HepG2 (cell line): Measurements from ENCODE around the gene FNIP2. TPM values are rescaled to one million over a fixed set of nuclear protein-coding genes. Genes with fewer than 3 reads are reported as not detected.

Source experiments
- ATAC-seq: fragments of 200-7000 bp; cut with Tn5 transposase; 3 replicates; pipeline ENCODE4 v1.9.1; 2020; ENCODE audit warnings: mild to moderate bottlenecking, moderate library complexity
- BruUV-seq: library from RNA; stranded (reverse); fragments of 400-500 nt; replicated peaks from 2 replicates; lab custom pipeline; 2021; lab: Mats Ljungman, UMichigan
- CTCF ChIA-PET: fragments of 300-600 bp; formaldehyde crosslinking; extraction: SDS; loops from one replicate; lab custom pipeline; 2021; ENCODE audit warnings: low total read pairs, inconsistent platforms, low intra/inter-chr PET ratio; lab: Yijun Ruan, JAX
- POLR2A ChIA-PET: fragments of 350-600 bp; sonication (Branson Sonifier 250); formaldehyde crosslinking; loops from one replicate; lab custom pipeline; 2020; ENCODE audit warnings: antibody characterized with exemption, inconsistent platforms; lab: Yijun Ruan, JAX
- DNase-seq: peaks from one replicate; pipeline ENCODE4 v3.0.0-alpha.2; 2015; ENCODE audit warnings: low spot score
- FAIRE-seq: peaks from 3 replicates; lab custom pipeline; 2011; peaks lifted over from hg19 to GRCh38; lab: Jason Lieb, UNC
- H2AFZ ChIP-seq: one replicate; pipeline ENCODE4 v1.6.1; 2011; ENCODE audit warnings: low read length, inconsistent platforms
- H3K27ac ChIP-seq: fragments of 300-600 bp; 3 replicates; pipeline ENCODE4 v1.8.0; 2011; ENCODE audit warnings: mixed run types, mild to moderate bottlenecking, mixed read lengths, low read length, inconsistent platforms; ENCODE audit not compliant: insufficient read depth; ENCODE audit errors: extremely low read length
- H3K27me3 ChIP-seq, 2 experiments: fragments of 200-600 bp in 1 of 2; 2 replicates in 1 of 2; 3 replicates in 1 of 2; pipeline versions ENCODE4 v1.6.0 to v1.8.0; 2011; ENCODE audit warnings: low read length in 2 of 2, mild to moderate bottlenecking in 2 of 2, moderate library complexity in 2 of 2, inconsistent platforms in 1 of 2; ENCODE audit not compliant: insufficient read depth in 2 of 2, control insufficient read depth in 1 of 2
- H3K36me3 ChIP-seq, 2 experiments: fragments of 200-600 bp in 1 of 2; replicated peaks in 1 of 2; 2 replicates in 1 of 2; 3 replicates in 1 of 2; pipeline versions ENCODE4 v1.5.1 to v1.8.0; 2011; ENCODE audit warnings: low read length in 2 of 2, inconsistent platforms in 1 of 2; ENCODE audit not compliant: insufficient read depth in 2 of 2, control insufficient read depth in 1 of 2
- H3K4me1 ChIP-seq: 2 replicates; pipeline ENCODE4 v1.5.1; 2012; ENCODE audit warnings: low read length, inconsistent platforms; ENCODE audit not compliant: insufficient read depth
- H3K4me2 ChIP-seq: 2 replicates; pipeline ENCODE4 v1.6.0; 2011; ENCODE audit warnings: low read depth, low read length, inconsistent platforms
- H3K4me3 ChIP-seq, 3 experiments: fragments of 200-600 bp in 1 of 3; sonication (generic), shearing (Covaris generic) in 1 of 3; replicated peaks in 1 of 3; 2 replicates each; pipeline ENCODE4 v1.5.1; 2011 to 2016; ENCODE audit warnings: low read length in 3 of 3, inconsistent platforms in 2 of 3, low read depth in 2 of 3, mild to moderate bottlenecking in 2 of 3, control low read depth in 1 of 3, mixed read lengths in 1 of 3; ENCODE audit not compliant: insufficient read depth in 1 of 3
- H3K79me2 ChIP-seq: one replicate; pipeline ENCODE4 v1.6.1; 2011; ENCODE audit warnings: low read length, inconsistent platforms; ENCODE audit not compliant: insufficient read depth
- H3K9ac ChIP-seq: 2 replicates; pipeline ENCODE4 v1.6.0; 2011; ENCODE audit warnings: mild to moderate bottlenecking, low read depth, low read length, inconsistent platforms; ENCODE audit not compliant: insufficient read depth
- H3K9me3 ChIP-seq: 2 replicates; pipeline ENCODE4 v1.5.1; 2012; ENCODE audit warnings: mild to moderate bottlenecking, low read length
- H4K20me1 ChIP-seq: 2 replicates; pipeline ENCODE4 v1.6.0; 2011; ENCODE audit warnings: inconsistent platforms, mild to moderate bottlenecking, low read length, moderate library complexity; ENCODE audit not compliant: insufficient read depth
- CREBL2 ChIP-seq: sonication (generic); formaldehyde crosslinking; IDR thresholded peaks from 2 replicates; pipeline ENCODE4 v1.8.1; 2023; ENCODE audit warnings: missing genetic modification reagents, mild to moderate bottlenecking, borderline replicate concordance
- EED ChIP-seq: sonication (generic); formaldehyde crosslinking; IDR thresholded peaks from 2 replicates; pipeline ENCODE4 v1.5.0; 2020; ENCODE audit warnings: mild to moderate bottlenecking, missing genetic modification reagents
- FOXA1 ChIP-seq, 2 experiments: fragments of 450-650 bp in 1 of 2; sonication (generic) in 1 of 2; formaldehyde crosslinking in 1 of 2; IDR thresholded peaks; 2 replicates each; pipeline versions ENCODE4 v1.4.0 to v1.6.1; 2016 to 2020; ENCODE audit warnings: missing genetic modification reagents in 1 of 2
- NRL ChIP-seq: sonication (generic); formaldehyde crosslinking; IDR thresholded peaks from 2 replicates; pipeline ENCODE4 v1.5.0; 2020; ENCODE audit warnings: missing genetic modification reagents, mild to moderate bottlenecking, moderate library complexity, borderline replicate concordance
- ONECUT2 ChIP-seq: sonication (generic); formaldehyde crosslinking; IDR thresholded peaks from 2 replicates; pipeline ENCODE4 v1.4.0; 2020; ENCODE audit warnings: missing genetic modification reagents
- RCOR2 ChIP-seq: IDR thresholded peaks from 2 replicates; pipeline ENCODE4 v1.6.1; 2016; ENCODE audit warnings: missing biosample characterization, missing genetic modification reagents
- SMYD3 ChIP-seq: sonication (generic); formaldehyde crosslinking; IDR thresholded peaks from 2 replicates; pipeline ENCODE4 v1.8.1; 2023; ENCODE audit warnings: mild to moderate bottlenecking, missing genetic modification reagents
- ZNF382 ChIP-seq: sonication (generic); formaldehyde crosslinking; IDR thresholded peaks from 2 replicates; pipeline ENCODE4 v1.5.0; 2020; ENCODE audit warnings: missing genetic modification reagents, mild to moderate bottlenecking, borderline replicate concordance
- ZNF557 ChIP-seq: sonication (generic); formaldehyde crosslinking; IDR thresholded peaks from 2 replicates; pipeline ENCODE4 v1.4.0; 2020; ENCODE audit warnings: missing genetic modification reagents
- ZNF572 ChIP-seq: sonication (generic); formaldehyde crosslinking; IDR thresholded peaks from 2 replicates; pipeline ENCODE4 v1.5.1; 2020; ENCODE audit warnings: mild to moderate bottlenecking, missing genetic modification reagents
- ZNF644 ChIP-seq: IDR thresholded peaks from 2 replicates; pipeline ENCODE4 v1.6.1; 2016; ENCODE audit warnings: low read depth
- ZNF850 ChIP-seq: sonication (generic); formaldehyde crosslinking; conservative IDR thresholded peaks from 2 replicates; pipeline ENCODE4 v1.9.0; 2021; ENCODE audit warnings: mild to moderate bottlenecking, missing genetic modification reagents
- ZSCAN31 ChIP-seq: sonication (generic); formaldehyde crosslinking; IDR thresholded peaks from 2 replicates; pipeline ENCODE4 v1.5.0; 2020; ENCODE audit warnings: low read depth, mild to moderate bottlenecking, missing genetic modification reagents
- ZSCAN5A ChIP-seq: sonication (generic); formaldehyde crosslinking; IDR thresholded peaks from 2 replicates; pipeline ENCODE4 v1.8.0; 2022; ENCODE audit warnings: mild to moderate bottlenecking, missing genetic modification reagents, borderline replicate concordance
- WGBS: methylation state at CpG from one replicate; pipeline ENCODE4 v1.1.6; 2017; ENCODE audit warnings: low lambda C conversion rate; 5-methylcytosine and 5-hydroxymethylcytosine counted together
- in situ Hi-C: cut with HindIII; loops from 2 replicates; pipeline ENCODE4 v1.10.0; 2017; ENCODE audit warnings: low pct_unique_long_range_greater_than_20kb; ENCODE audit not compliant: extremely low pct_ligation_motif_present
- intact Hi-C: fragments of 100-400 bp; cut with micrococcal nuclease; formaldehyde crosslinking; loops from one replicate; pipeline ENCODE4 v1.10.0; 2022; ENCODE audit not compliant: unreplicated experiment
- polyA plus RNA-seq, 8 experiments: library from polyadenylated mRNA; depleted of rRNA in 3 of 8; stranded (reverse) in 7 of 8; unstranded in 1 of 8; fragments of >200 nt; fragmentation: Illumina TruSeq in 4 of 8; extraction: Trizol in 4 of 8; gene quantifications; 2 replicates each; pipeline versions ENCODE4 v1.2.1 to v1.2.3, GENCODE V29; 2011 to 2016; ENCODE audit warnings: low read depth in 4 of 8, missing spikeins in 1 of 8, mixed read lengths in 1 of 8; ENCODE audit not compliant: insufficient read depth in 1 of 8
- total RNA-seq, 5 experiments: library from RNA; depleted of rRNA; stranded (reverse); fragments of >200 nt; fragmentation: Illumina TruSeq; extraction: Trizol; gene quantifications; 2 replicates each; pipeline ENCODE4 v1.2.3, GENCODE V29; 2016; ENCODE audit warnings: low read depth in 1 of 5
- TF ChIP-seq, protein P1 (sequence below): sonication (generic); formaldehyde crosslinking; IDR thresholded peaks from 2 replicates; pipeline ENCODE4 v1.4.0; 2020; ENCODE audit warnings: low read depth, missing genetic modification reagents
- TF ChIP-seq, protein P2 (sequence below): sonication (generic); formaldehyde crosslinking; IDR thresholded peaks from 2 replicates; pipeline ENCODE4 v1.4.0; 2020; ENCODE audit warnings: missing genetic modification reagents, borderline replicate concordance
- TF ChIP-seq, protein P3 (sequence below): IDR thresholded peaks from 2 replicates; pipeline ENCODE4 v1.6.1; 2016; ENCODE audit warnings: low read depth, borderline replicate concordance

The FNIP2 gene
- total and polyA plus RNA-seq, 2 of the 13 experiments (the other 11 are each of a cell fraction or from before 2014, with no cell fraction given): 15.5 to 21.0 TPM

GRCh38 chr4:158775091-158775651 lies 6.3 kb downstream of the FNIP2 start:
- Histone ChIP-seq H3K4me3 (no peak overlapping the region), H3K79me2 (peaks cover 98% of the 10 kb centered on the region), H3K9me3 (no peaks in the 10 kb centered on the region), H2AFZ (no peak overlapping the region), H3K36me3 (no peaks in the 10 kb centered on the region), H3K27ac (no peak overlapping the region), H3K4me1 (peaks cover 88% of the 10 kb centered on the region), H3K4me2 (peak overlapping the region; percentile 36), H3K27me3 (no peaks in the 10 kb centered on the region), H4K20me1 (peaks cover 7% of the 10 kb centered on the region), H3K9ac (no peak overlapping the region)
- WGBS: 100% methylated on average over 1 of the region's 1 CpG
- intact Hi-C loops: no loop called here
- in situ Hi-C loops: no loop called here
- peak; percentile 40; the same call in 1 of the 3 replicates for ATAC-seq
- ChIA-PET CTCF (no interaction called here), POLR2A (no interaction called here)
- no TSS peak for BruUV-seq
- FAIRE-seq: no peak
- no peak for DNase-seq
- no peak for TF ChIP-seq EED (CRISPR knock-in tag)
- TF ChIP-seq, protein P1, sequence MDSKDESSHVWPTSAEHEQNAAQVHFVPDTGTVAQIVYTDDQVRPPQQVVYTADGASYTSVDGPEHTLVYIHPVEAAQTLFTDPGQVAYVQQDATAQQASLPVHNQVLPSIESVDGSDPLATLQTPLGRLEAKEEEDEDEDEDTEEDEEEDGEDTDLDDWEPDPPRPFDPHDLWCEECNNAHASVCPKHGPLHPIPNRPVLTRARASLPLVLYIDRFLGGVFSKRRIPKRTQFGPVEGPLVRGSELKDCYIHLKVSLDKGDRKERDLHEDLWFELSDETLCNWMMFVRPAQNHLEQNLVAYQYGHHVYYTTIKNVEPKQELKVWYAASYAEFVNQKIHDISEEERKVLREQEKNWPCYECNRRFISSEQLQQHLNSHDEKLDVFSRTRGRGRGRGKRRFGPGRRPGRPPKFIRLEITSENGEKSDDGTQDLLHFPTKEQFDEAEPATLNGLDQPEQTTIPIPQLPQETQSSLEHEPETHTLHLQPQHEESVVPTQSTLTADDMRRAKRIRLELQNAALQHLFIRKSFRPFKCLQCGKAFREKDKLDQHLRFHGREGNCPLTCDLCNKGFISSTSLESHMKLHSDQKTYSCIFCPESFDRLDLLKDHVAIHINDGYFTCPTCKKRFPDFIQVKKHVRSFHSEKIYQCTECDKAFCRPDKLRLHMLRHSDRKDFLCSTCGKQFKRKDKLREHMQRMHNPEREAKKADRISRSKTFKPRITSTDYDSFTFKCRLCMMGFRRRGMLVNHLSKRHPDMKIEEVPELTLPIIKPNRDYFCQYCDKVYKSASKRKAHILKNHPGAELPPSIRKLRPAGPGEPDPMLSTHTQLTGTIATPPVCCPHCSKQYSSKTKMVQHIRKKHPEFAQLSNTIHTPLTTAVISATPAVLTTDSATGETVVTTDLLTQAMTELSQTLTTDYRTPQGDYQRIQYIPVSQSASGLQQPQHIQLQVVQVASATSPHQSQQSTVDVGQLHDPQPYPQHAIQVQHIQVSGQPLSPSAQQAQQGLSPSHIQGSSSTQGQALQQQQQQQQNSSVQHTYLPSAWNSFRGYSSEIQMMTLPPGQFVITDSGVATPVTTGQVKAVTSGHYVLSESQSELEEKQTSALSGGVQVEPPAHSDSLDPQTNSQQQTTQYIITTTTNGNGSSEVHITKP (CRISPR knock-in tag): peak; percentile 76
- TF ChIP-seq ONECUT2 (CRISPR knock-in tag): no peak
- no peak for TF ChIP-seq RCOR2 (CRISPR knock-in tag)
- TF ChIP-seq ZNF644 (CRISPR knock-in tag): peak; percentile 59; the same call in 1 of the 2 replicates
- no peak for TF ChIP-seq ZNF850 (CRISPR knock-in tag)
- no peak for TF ChIP-seq ZNF557 (CRISPR knock-in tag)
- TF ChIP-seq, protein P2, sequence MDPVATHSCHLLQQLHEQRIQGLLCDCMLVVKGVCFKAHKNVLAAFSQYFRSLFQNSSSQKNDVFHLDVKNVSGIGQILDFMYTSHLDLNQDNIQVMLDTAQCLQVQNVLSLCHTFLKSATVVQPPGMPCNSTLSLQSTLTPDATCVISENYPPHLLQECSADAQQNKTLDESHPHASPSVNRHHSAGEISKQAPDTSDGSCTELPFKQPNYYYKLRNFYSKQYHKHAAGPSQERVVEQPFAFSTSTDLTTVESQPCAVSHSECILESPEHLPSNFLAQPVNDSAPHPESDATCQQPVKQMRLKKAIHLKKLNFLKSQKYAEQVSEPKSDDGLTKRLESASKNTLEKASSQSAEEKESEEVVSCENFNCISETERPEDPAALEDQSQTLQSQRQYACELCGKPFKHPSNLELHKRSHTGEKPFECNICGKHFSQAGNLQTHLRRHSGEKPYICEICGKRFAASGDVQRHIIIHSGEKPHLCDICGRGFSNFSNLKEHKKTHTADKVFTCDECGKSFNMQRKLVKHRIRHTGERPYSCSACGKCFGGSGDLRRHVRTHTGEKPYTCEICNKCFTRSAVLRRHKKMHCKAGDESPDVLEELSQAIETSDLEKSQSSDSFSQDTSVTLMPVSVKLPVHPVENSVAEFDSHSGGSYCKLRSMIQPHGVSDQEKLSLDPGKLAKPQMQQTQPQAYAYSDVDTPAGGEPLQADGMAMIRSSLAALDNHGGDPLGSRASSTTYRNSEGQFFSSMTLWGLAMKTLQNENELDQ (CRISPR knock-in tag): no peak
- TF ChIP-seq SMYD3 (CRISPR knock-in tag): no peak
- no peak for TF ChIP-seq CREBL2 (CRISPR knock-in tag)
- no peak for TF ChIP-seq ZSCAN31
- no peak for TF ChIP-seq ZSCAN5A (CRISPR knock-in tag)
- TF ChIP-seq, protein P3, sequence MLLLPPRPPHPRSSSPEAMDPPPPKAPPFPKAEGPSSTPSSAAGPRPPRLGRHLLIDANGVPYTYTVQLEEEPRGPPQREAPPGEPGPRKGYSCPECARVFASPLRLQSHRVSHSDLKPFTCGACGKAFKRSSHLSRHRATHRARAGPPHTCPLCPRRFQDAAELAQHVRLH (CRISPR knock-in tag): no peak
- no peak for TF ChIP-seq FOXA1 (IDR thresholded peaks at IDR 0.05)
- no peak for TF ChIP-seq FOXA1 (CRISPR knock-in tag; IDR thresholded peaks at IDR 0.05)
- no peak for TF ChIP-seq ZNF382 (CRISPR knock-in tag)
- no peak for TF ChIP-seq NRL (CRISPR knock-in tag)
- TF ChIP-seq ZNF572: no peak
